Psoas muscle (tissue), 8 donors: ENCODE measurements around the gene ST6GALNAC2. TPM values are rescaled to one million over a fixed set of nuclear protein-coding genes. Genes with fewer than 3 reads are reported as not detected.
A peak's percentile ranks its signal among the peaks of the same experiment; 100 is the strongest.

Source experiments
- ATAC-seq, 4 donors: fragments of 200-7000 bp; cut with Tn5 transposase; one replicate each; pipeline ENCODE4 v1.9.1; 2020; ENCODE audit warnings: moderate library complexity in 3 of 4, mild to moderate bottlenecking in 2 of 4
- DNase-seq, 2 donors: peaks; one replicate each; pipeline ENCODE4 v3.0.0-alpha.2; 2020
- H3K27ac ChIP-seq: fragments of 200-600 bp; one replicate; pipeline ENCODE4 v1.8.0; 2022
- H3K27me3 ChIP-seq, 3 donors: fragments of 200-600 bp in 1 of 3; one replicate each; pipeline versions ENCODE4 v1.6.1 to v1.8.0; 2013 to 2022; ENCODE audit warnings: low read length in 2 of 3, mild to moderate bottlenecking in 2 of 3, moderate library complexity in 1 of 3; ENCODE audit not compliant: insufficient read depth in 3 of 3
- H3K36me3 ChIP-seq, 2 donors: fragments of 200-600 bp in 1 of 2; one replicate each; pipeline versions ENCODE4 v1.6.1 to v1.8.0; 2013 to 2022; ENCODE audit warnings: low read depth in 1 of 2, mild to moderate bottlenecking in 1 of 2, moderate library complexity in 1 of 2; ENCODE audit not compliant: insufficient read depth in 1 of 2
- H3K4me1 ChIP-seq: fragments of 200-600 bp; one replicate; pipeline ENCODE4 v1.8.0; 2022
- H3K4me3 ChIP-seq: fragments of 200-600 bp; one replicate; pipeline ENCODE4 v1.8.0; 2022; ENCODE audit warnings: mild to moderate bottlenecking
- H3K9me3 ChIP-seq: fragments of 200-600 bp; one replicate; pipeline ENCODE4 v1.8.0; 2022
- CTCF ChIP-seq: fragments of 200-600 bp; IDR thresholded peaks from one replicate; pipeline ENCODE4 v1.8.0; 2022; ENCODE audit warnings: antibody characterized with exemption
- WGBS, 3 donors: extraction: QIAGEN DNeasy Blood & Tissue Kit; methylation state at CpG; one replicate each; pipeline versions ENCODE4 v1.1.6 to v1.1.7; 2013; 5-methylcytosine and 5-hydroxymethylcytosine counted together
- intact Hi-C, 2 donors: fragments of 100-400 bp; cut with DNase I; formaldehyde crosslinking; loops; one replicate each; pipeline versions ENCODE4 v1.11.0 to v1.14.2; 2022
- polyA plus RNA-seq, 3 donors: library from polyadenylated mRNA; stranded (reverse); fragments of 200-250 nt; gene quantifications; one replicate each; pipeline ENCODE4 v1.2.3, GENCODE V29; 2013
- total RNA-seq, 4 donors: library from RNA; stranded (reverse); fragmentation: NEBNext Ultra II Directional in 2 of 4; extraction: Animal tissue kit (Norgen Biotek cat#: 25700) in 2 of 4; gene quantifications; one replicate each; pipeline versions ENCODE4 v1.2.1 to v1.2.4, GENCODE V29; 2021 to 2023
- donor health status: healthy with polysubstance abuse.
- donor health status: DM: no; HTN: no; CAD: no; lungs with moderate emphysema.
- donor health status: Bipolar disorder and iron deficiency.
- donor health status: healthy.
- donor health status: DM: yes; HTN: yes; CAD: no.
- donor health status: DM: no; HTN: no; CAD: no.
- donor health status: DM: no; HTN: no; CAD: no.
- donor health status: DM: yes; HTN: yes; CAD: no.

The ST6GALNAC2 gene
- total and polyA plus RNA-seq, 7 donors: 1.2 to 17.8 (median 8.7) TPM

- intact Hi-C loops: no loop called here
- no peaks in the 10 kb centered on the region for H3K9me3 ChIP-seq
- H3K36me3 ChIP-seq: no peaks in the 10 kb centered on the region
- ATAC-seq: no peak
- no peak overlapping the region for H3K4me3 ChIP-seq
- 83 to 85% (median 85%) methylated on average over 8 of the region's 8 CpGs for WGBS, 3 donors
- peaks cover 33% of the 10 kb centered on the region for H3K4me1 ChIP-seq
- peak overlapping the region; percentile 74 for H3K27ac ChIP-seq
- no peak for DNase-seq
- H3K27me3 ChIP-seq: peaks cover 0 to 7% (median 5%) of the 10 kb centered on the region in 3 donors
- no peak for TF ChIP-seq CTCF
These were observed 53.5 kb downstream of the ST6GALNAC2 start for GRCh38 chr17:76532072-76532651.

- peak overlapping the region; percentile 74 for H3K27ac ChIP-seq
- H3K4me1 ChIP-seq: peaks cover 33% of the 10 kb centered on the region
- H3K9me3 ChIP-seq: no peaks in the 10 kb centered on the region
- no peak overlapping the region for H3K4me3 ChIP-seq
- no peak for DNase-seq
- intact Hi-C loops: no loop called here
- ATAC-seq: no peak
- no peak for TF ChIP-seq CTCF
- H3K27me3 ChIP-seq: peaks cover 0 to 1% (median 1%) of the 10 kb centered on the region in 3 donors
- WGBS, 3 donors: 73 to 78% (median 76%) methylated on average over 17 to 18 of the region's 18 CpGs
- H3K36me3 ChIP-seq: no peaks in the 10 kb centered on the region
These were observed 54.1 kb downstream of the ST6GALNAC2 start for GRCh38 chr17:76531486-76532038.

DNA sequence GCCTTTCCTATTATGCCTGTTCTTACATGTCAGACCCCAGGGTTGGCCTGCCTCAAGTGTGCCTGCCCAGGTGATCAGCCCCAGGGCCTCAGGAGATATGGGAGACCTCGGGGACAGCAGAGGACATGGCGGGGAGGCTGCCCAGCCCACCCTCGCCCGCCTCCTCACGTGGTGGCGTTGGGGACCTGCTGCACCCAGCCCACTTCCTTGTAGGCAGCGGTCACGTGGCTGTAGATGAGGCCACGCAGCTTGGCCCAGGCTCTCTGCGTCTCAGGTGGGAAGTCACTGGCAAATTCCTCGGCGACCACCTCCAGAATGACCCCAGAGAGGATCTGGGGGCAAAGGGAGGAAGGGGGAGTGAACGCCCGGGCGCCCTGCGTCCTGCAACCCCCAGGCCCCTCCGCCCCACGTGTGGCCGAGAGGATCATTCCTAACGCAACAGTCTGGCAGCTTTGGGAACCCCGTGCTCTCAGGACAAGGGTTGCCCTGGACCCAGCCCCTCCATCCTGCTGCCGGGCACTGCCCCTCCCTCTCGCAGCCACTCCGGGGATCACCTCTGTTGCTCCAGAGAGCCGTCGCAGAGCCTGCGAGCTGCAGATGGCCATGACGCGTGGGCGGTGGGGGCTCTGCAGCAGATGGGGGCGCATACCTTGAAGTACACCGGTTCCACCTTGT is 54.7 kb downstream of the ST6GALNAC2 start:
- Histone ChIP-seq H3K4me1 (peaks cover 33% of the 10 kb centered on the region), H3K27ac (peak overlapping the region; percentile 74), H3K9me3 (no peaks in the 10 kb centered on the region), H3K27me3 (peaks cover 0 to 1% (median 0%) of the 10 kb centered on the region in 3 donors), H3K4me3 (no peak overlapping the region), H3K36me3 (no peaks in the 10 kb centered on the region)
- TF ChIP-seq CTCF: no peak
- DNase-seq (peak in 1 of 2 donors; percentile 53), ATAC-seq (no peak)
- intact Hi-C loops: no loop called here
- 71 to 78% (median 72%) methylated on average over 30 to 32 of the region's 32 CpGs for WGBS, 3 donors

DNA sequence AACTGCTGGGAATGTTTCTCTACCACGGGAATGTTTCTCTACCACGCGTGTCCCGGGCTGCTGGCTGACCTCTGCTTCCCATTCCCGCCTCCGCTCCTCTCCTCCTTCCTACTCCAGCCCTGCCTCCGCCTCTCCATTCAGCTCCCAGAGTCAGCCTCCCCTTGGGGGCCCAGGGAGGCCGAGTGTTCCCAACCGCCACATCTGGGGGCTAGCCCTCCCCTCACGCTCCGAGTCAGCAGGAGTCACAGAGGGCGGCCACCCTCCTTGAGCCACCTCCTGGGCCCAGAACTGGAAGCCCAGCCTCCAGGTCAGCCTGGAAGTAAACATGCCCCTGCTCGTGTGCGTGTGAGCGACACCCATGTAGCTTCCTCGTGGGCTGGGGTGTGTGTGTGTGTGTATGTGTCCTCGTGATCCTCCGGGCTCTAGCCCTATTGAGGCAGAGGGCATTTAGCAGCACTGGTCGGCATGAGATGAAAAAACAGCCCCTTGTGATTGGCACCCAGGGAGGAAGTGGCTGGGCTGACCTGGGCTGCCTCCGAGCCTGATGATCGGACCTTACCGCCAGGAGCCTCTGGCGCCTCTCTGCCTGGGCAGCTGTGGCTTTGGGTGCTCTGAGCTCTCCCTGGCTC is 55.5 kb downstream of the ST6GALNAC2 start:
- Histone ChIP-seq H3K36me3 (no peaks in the 10 kb centered on the region), H3K4me1 (peaks cover 35% of the 10 kb centered on the region), H3K4me3 (peak overlapping the region; percentile 11), H3K27me3 (peaks cover 0 to 1% (median 0%) of the 10 kb centered on the region in 3 donors), H3K27ac (peak overlapping the region; percentile 74), H3K9me3 (no peaks in the 10 kb centered on the region)
- ATAC-seq (peak; percentile 35 to 58 (median 49)), DNase-seq (peak; percentile 81 to 92)
- TF ChIP-seq CTCF: no peak
- 39 to 55% (median 42%) methylated on average over 23 of the region's 23 CpGs for WGBS, 3 donors
- intact Hi-C loops: no loop called here
